HG03025 (cell line): Measurements from ENCODE around the gene SOX4.
"Not testable (repeated sequence)": the region's sequence is repeated elsewhere in the genome, so short reads cannot be mapped to it uniquely, and the experiment has no call there.

Experiments used
- ATAC-seq: cut with Tn5 transposase; IDR thresholded peaks from one replicate; pipeline ENCODE4 v1.9.1; 2021; ENCODE audit warnings: mild to moderate bottlenecking, moderate library complexity; ENCODE audit not compliant: unreplicated experiment, low FRiP score

Gene SOX4

DNA sequence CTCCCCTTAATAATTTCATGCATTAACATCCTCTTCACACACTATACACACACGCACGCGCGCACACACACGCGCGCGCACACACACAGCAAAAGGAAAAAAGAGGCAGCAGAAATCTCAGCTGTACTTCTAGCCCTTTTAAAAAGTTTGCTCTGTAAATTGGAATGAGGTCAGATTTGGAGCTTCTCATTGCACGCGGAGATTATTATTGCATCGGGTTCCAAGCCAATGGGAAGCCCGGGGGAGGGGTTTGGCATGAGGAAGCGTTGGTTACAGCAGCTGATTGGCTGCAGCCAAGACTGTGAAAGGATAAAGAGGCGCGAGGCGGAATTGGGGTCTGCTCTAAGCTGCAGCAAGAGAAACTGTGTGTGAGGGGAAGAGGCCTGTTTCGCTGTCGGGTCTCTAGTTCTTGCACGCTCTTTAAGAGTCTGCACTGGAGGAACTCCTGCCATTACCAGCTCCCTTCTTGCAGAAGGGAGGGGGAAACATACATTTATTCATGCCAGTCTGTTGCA lies at the start of gene SOX4:
Gene SOX4 (plus strand): TSS at position 340 of the 515 bp plus-strand sequence. CDS start 784 bp downstream, outside the sequence.
- peak; percentile 58 for ATAC-seq

DNA sequence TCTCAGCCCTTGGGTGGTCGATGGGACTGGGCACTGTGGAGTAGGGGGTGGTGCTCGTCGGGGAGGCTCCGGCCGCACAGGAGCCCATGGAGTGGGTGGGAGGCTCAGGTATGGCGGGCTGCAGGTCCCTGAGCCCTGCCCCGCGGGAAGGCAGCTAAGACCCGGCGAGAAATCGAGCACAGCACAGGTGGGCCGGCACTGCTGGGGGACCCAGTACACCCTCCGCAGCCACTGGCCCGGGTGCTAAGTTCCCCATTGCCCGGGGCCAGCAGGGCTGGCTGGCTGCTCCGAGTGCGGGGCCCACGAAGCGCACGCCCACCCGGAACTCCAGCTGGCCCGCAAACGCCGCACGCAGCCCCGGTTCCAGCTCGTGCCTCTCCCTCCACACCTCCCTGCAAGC lies 41.3 kb upstream of the SOX4 start:
- ATAC-seq, result not testable (repeated sequence)

DNA sequence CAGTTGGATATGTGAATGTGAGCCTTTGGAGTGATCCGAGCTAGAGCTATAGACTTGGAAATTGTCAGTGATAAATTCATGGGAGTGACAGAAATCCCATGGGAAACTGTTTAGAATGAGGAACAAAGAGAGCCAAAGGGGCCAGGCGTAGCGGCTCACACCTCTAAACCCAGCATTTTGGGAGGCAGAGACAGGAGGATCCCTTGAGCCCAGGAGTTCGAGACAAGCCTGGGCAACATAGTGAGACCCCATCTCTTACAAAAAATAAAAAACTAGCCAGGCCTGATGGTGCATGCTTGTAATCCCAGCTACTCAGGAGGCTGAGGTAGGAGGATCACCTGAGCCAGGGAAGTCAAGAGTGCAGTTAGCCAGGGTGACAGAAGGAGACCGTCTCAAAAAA lies 39.3 kb upstream of the SOX4 start:
- no peak for ATAC-seq

DNA sequence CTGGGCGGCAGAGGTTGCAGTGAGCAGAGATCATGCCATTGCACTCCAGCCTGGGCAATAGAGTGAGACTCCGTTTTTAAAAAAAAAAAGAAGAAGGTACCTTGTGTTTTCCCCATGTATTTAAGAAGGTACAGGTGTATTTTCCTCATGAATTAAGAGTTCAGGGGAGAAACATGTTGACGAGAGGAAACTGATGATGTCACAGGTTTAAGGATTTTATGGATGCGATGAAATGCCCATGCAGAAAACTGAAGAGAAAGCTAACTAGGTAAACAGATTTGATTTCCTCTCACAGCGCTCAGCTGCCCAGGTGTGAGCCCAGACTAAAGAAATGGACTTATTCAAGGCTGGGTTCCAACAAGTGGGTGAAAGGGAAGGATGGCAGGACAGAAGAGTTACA lies 38.4 kb upstream of the SOX4 start:
- ATAC-seq, result no peak

DNA sequence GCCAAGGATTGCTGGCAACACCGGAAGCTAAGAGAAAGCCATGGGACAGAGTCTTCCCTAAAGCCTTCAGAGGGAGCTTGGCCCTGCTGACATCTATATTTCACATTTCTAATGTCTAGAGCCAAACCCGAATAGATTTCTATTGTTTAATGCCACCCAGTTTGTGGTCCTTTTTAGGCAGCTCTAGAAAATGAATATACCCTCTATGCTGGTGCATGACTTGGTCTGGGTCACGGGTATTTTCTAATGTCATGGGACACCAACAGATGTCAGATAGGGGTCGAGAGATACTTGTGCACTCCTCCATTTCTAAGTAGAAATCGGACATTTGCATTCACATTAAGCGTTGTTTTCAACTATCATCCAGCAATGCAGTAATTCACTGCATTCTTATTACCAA lies 37.0 kb upstream of the SOX4 start:
- ATAC-seq, result no peak

DNA sequence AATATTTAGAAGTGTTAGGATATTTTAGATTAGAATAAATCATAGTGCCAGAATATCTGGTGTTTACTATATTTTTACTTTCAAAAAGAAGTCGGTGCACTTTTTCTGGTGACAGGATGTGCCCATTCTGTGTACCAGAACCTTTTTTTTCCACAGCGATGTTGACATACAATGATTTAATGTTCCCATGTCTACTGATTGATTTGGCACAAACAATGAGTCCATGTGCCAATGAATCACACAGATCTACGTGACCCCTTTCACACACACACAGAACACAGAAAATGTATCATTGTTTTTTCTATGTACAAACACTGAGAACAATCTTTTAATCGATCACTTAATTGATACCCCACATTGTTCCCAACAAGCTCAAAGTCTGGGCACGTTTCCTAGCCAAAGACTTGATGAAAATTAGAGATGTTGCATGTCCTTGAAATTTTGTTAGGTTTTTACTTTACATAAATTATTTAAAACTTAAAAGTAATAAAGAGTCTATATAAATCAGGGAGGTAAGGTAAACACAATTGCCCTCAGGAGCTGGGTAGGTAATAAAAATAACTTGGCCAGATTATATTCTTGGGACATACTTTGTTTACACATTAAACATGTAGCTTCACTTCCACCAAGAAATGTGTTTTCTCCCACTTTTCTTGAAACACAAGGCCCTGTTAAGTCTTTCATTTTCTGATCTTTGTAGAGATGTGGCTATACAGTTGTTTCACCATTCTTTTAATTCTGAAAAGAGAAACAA lies 36.4 kb upstream of the SOX4 start:
- no peak for ATAC-seq

GRCh38 chr6:21559238-21559637 lies 34.3 kb upstream of the SOX4 start:
- no peak for ATAC-seq

- no peak for ATAC-seq
Observed at GRCh38 chr6:21560249-21560648, 33.3 kb upstream of the SOX4 start.

GRCh38 chr6:21565431-21565830 lies 28.1 kb upstream of the SOX4 start:
- no peak for ATAC-seq

- ATAC-seq, result no peak
Observed at GRCh38 chr6:21578523-21578922, 15.0 kb upstream of the SOX4 start.

DNA sequence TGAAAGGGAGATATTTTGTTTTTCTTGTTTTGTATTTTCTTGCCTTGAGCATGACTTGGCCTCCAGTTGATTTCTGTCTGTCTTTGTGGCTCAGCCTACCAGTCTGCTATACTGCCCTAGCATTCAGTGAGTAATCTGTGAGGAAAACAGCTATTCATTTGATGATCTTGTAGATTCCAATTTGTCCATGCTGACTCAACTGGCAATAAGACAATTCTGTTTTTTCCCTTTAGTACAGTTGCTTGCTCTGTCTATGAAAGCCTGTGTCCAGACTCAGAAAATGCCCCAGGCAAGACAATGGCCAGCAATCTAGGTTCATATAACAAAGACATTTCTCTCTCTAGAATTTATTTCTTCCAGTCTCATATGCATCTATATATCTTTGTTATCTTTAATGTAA lies 10.9 kb upstream of the SOX4 start:
- ATAC-seq, result no peak

DNA sequence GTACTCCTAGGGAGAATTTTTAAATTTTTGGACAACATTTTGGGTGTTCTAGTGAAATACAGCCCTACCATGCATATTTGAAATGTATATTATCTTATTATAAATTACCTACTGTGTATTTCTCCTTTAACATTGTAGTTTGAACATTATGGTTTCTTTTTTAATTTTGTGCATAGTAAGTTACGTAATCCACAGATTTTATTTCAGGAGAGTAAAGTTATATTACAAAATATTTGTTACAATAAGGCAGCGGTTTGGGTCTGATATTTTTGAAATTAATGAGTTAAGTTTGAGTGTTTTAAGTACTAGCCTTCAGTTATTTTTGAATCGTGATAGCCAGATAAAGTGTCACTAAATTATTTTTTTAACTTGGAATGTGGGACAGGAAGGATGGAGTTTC lies 7.3 kb upstream of the SOX4 start:
- no peak for ATAC-seq

GRCh38 chr6:21586740-21587178 lies 6.8 kb upstream of the SOX4 start:
- no peak for ATAC-seq

DNA sequence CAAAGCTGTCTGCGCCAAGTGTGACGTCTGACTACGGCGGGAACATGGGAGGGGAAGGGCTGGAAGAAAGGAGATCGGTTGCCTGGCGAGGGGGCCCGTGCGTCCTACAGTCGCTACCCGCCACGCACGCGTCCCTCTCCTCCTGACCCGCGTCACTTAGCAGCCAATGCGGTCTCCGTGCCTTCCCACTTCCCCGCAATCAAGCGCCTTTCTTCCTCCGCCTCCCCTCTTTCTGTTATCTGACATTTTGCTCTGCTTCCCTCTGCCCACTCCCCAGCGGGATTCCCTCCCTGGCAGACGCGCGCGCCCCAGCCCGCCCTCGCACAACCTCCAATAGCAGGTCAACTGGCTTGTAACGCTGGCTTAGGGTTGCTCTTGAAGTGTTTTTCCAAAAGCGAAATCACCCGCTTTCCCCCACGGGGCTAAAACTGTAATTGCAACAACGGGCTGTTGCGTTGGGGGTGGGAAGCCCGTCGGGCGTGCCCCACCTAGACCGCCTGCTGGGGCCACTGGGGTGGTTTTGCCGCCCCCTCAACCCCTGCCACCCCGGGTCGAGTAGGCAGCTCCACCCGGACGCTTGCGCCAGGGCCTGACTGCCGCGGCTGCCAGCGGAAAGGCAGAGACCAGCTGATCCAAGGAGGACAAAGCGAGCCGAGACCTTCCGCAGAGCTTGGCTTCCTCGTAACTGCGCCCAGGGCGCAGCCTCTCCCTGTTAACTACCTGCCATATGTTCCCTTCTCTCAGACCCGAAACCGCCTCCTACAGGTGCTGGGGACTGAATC lies 6.2 kb upstream of the SOX4 start:
- ATAC-seq, result peak; percentile 30

DNA sequence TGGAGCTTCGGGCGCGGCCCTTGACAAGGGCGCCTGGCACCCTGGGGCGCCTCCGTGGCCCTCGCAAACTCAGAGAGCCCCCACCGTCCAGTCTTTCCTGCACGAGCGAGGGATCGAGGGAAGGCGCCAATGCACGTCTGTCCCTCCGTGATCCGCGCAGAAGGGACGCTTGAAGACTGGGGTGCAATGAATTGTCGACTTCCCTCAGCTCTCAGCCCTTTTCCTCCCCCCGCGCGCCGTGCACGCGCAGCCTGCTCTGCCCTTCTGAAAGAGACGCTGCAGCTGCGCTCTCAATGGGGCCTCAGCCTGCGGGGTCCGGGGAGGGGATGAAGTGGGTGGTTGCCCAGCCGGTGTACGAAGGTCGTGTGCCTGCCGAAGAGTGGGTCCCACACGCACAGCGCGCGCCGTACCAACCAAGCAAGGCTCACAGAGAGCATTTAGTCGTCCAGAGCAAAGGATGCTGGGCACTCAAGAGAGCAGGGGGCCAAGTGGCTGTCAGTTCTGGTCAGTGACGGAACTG lies 5.5 kb upstream of the SOX4 start:
- ATAC-seq, result peak; percentile 35

- ATAC-seq, result peak; percentile 28
Observed at GRCh38 chr6:21588481-21589351, 4.8 kb upstream of the SOX4 start.

DNA sequence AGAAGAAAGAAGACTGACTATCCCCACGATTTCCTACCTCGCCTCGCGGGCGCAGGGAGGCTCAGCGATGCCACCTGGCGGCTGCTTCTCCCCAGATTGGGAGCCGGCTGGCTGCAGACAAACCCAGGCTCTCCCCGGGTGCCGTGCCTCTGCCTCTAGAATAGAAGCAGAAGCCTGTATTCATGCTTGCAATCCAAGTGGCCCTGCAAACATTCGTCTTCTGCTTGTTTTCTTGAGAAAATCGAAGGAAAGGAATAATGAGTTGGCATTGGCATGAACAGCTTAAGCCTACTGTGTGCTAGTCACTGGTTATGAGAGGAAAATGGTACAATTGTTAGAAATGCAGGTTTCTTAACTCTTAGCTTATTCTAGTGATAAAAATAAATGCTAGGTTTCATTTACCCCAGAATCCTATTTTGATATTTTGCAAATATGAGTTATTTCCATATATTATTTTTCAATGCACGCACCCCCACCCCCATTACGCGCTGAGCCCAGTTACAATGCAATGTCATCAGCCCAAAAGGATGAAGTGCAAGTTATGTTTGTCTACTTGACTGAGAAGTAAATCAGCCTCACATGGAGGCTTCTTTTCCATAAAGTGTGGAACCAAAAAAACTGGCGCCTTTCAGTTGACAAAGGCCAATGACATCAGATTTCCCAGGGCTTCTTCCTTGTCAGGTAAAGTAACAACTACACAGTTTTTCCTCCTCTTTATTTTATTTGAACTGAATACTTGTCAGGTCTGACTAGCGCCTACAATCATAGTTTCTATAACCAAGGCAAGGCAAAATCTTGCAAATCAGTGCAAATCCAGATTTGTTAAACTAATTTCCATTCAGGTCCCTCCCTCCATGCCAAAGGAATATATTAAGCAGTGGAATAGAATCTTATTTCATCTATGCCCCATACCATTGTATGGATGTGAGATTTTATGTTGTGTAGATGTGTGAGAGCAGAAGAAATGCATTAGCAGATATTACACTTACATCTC lies 3.9 kb upstream of the SOX4 start:
- ATAC-seq, result peak; percentile 35

DNA sequence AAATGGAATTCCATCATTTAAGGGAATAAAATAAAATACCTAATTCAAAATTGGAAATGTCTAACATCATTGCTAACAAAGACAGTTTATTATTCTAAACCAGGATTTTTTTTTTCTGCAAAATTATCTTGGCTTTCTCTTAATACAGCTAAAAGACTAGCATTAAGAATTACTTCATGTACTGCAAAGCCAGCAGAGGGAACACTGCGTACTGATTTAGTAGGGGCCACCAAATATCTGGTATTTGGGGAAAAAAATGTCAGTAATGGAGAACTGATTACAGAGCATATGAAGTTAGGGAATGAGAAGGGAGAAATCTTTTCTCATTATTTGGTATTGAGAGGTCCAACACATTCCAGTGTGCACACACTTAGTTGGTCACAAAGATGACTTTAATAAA lies 3.2 kb upstream of the SOX4 start:
- ATAC-seq, result no peak

DNA sequence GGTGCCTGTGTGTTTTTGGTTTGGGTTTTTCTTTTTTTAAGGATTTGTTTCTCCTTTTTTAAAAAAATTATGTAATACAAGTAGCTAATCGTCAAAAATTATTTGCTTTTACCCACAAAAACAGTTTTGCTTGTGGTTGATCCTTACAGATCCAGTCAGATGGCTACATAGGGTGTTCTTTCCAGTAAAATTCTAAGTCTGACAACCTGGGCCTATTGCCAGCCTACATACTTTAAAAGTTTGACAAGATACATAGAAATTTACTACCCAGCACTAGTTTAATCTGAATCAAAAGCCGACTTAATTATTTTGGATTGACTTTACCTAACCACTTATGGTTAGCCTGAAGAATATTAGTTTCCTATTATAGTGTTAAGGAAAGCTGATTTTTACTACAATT lies 2.1 kb upstream of the SOX4 start:
- no peak for ATAC-seq
